ENCODE results near the gene FABP1.

FABP1 gene

DNA sequence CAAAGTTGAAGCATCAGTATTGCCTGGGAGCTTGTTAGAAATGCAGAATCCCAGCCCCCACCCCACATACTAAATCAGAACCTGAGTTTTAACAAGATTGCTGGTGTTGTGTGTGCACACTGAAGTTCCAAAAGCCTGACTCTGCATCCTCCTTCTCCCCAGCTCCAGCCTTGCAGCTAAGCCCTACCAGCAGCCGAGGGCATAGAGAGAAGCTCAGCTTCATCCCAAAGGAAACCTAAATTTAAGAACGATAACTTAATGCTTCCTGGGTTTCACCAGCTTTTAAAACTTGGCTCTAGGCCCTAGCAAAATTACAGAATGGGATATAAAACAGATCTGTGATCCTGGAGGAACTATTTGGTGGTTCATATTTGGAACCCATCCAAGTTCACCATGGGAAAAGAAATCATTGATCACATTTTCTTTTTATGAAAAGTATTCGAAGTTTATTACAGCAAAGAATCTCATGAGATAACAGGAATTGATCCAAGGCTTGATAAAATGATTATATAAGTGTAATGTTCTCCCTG is 49.2 kb downstream of the FABP1 start:
- no peak overlapping the region for H3K4me3 ChIP-seq
- no peaks in the 10 kb centered on the region for H3K27me3 ChIP-seq
- intact Hi-C loops (cut with DNase I; ENCODE audit: low total_unique reads) = no loop called here
- no peak overlapping the region for H3K27ac ChIP-seq
- H3K36me3 ChIP-seq = no peaks in the 10 kb centered on the region
- TF ChIP-seq, protein P1, sequence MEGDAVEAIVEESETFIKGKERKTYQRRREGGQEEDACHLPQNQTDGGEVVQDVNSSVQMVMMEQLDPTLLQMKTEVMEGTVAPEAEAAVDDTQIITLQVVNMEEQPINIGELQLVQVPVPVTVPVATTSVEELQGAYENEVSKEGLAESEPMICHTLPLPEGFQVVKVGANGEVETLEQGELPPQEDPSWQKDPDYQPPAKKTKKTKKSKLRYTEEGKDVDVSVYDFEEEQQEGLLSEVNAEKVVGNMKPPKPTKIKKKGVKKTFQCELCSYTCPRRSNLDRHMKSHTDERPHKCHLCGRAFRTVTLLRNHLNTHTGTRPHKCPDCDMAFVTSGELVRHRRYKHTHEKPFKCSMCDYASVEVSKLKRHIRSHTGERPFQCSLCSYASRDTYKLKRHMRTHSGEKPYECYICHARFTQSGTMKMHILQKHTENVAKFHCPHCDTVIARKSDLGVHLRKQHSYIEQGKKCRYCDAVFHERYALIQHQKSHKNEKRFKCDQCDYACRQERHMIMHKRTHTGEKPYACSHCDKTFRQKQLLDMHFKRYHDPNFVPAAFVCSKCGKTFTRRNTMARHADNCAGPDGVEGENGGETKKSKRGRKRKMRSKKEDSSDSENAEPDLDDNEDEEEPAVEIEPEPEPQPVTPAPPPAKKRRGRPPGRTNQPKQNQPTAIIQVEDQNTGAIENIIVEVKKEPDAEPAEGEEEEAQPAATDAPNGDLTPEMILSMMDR (IDR thresholded peaks at IDR 0.05) = no peak
- no peak for DNase-seq
- H3K4me1 ChIP-seq = no peaks in the 10 kb centered on the region
- H3K9me3 ChIP-seq = no peaks in the 10 kb centered on the region

DNA sequence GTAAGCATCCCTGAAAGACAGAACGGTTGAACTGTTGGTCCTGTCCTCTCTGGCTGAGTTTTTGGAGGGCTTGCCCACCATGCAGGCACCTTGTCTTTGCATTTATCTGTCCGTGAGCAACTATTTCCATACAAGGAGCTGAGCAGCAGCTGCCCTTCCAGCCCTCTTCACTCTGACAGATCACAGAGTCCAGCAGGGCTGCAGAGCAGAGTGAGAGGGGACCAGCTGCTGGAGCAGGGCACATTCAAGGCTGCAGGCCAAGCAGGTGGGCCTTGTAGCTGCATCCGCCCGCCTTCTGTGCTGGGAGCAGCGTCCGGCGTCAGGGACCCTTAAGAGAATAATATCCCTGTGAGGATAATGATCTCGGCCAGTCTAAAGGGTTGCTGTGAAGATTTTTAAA is 50.8 kb downstream of the FABP1 start:
- H3K9me3 ChIP-seq = no peaks in the 10 kb centered on the region
- no peak overlapping the region for H3K4me3 ChIP-seq
- no peaks in the 10 kb centered on the region for H3K4me1 ChIP-seq
- H3K27ac ChIP-seq = no peak overlapping the region
- intact Hi-C loops (cut with DNase I; ENCODE audit: low total_unique reads) = no loop called here
- DNase-seq = no peak
- TF ChIP-seq, protein P1 (IDR thresholded peaks at IDR 0.05) = no peak
- no peaks in the 10 kb centered on the region for H3K36me3 ChIP-seq
- no peaks in the 10 kb centered on the region for H3K27me3 ChIP-seq

DNA sequence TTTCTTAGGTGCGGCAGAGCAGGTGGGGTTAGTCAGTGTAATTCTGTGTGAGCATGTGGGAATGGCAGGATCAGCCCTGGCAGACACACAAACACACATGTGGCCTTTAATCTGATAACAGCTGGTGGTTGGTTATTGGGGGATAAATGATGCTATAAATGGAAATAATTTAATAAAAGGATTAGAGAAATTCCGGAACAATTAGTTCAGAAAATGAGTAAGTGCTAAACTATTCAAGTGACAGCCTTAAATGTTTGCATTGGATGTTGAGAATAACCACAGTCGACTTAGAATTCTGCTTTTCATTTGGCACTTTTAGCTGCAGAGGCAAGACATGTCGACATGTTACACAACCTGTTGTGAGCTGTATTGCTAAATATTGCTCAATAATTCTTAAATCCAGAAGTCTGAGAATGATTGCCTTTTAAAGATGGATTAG is 53.0 kb downstream of the FABP1 start:
- Histone ChIP-seq H3K4me1 (no peaks in the 10 kb centered on the region), H3K27me3 (no peaks in the 10 kb centered on the region), H3K36me3 (no peaks in the 10 kb centered on the region), H3K27ac (no peak overlapping the region), H3K4me3 (no peak overlapping the region), H3K9me3 (no peaks in the 10 kb centered on the region)
- intact Hi-C loops (cut with DNase I; ENCODE audit: low total_unique reads) = no loop called here
- TF ChIP-seq, protein P1 (IDR thresholded peaks at IDR 0.05) = no peak
- DNase-seq = no peak

DNA sequence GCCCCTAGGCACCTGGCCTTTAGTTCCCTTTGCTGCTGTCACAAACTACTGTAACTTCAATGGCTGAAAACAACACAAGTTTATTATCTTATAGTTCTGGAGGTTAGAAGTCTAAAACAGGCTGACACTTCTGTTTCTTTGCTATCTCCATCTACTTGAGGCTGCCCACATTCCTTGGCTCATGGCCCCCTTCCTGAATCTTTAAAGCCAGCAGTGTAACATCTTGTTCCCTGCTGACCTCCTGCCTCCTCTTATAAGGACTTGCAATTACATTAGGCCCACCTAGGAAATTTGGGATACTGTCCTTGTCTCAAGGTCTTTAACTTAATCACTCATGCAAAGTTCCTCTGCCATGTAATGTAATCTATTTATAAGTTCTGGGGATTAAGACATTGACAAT is 53.7 kb downstream of the FABP1 start:
- Histone ChIP-seq H3K27me3 (no peaks in the 10 kb centered on the region), H3K36me3 (no peaks in the 10 kb centered on the region), H3K27ac (no peak overlapping the region), H3K4me3 (no peak overlapping the region), H3K9me3 (no peaks in the 10 kb centered on the region), H3K4me1 (no peaks in the 10 kb centered on the region)
- TF ChIP-seq, protein P1 (IDR thresholded peaks at IDR 0.05) = no peak
- no peak for DNase-seq
- intact Hi-C loops (cut with DNase I; ENCODE audit: low total_unique reads) = no loop called here
